Right cardiac atrium (tissue), 5 donors: Measurements from ENCODE around the gene C1QL2. TPM values are rescaled to one million over a fixed set of nuclear protein-coding genes. Genes with fewer than 3 reads are reported as not detected.
A peak's percentile ranks its signal among the peaks of the same experiment; 100 is the strongest.

ENCODE experiments used
- ATAC-seq, 2 donors: fragments of 200-7000 bp; cut with Tn5 transposase; one replicate each; pipeline versions ENCODE4 v1.8.0 to v1.9.1; 2020; ENCODE audit warnings: moderate library complexity in 2 of 2, mild to moderate bottlenecking in 1 of 2
- DNase-seq, 3 donors: peaks; one replicate each; pipeline ENCODE4 v3.0.0-alpha.2; 2020
- H3K27ac ChIP-seq: one replicate; pipeline ENCODE4 v1.5.1; 2013; ENCODE audit warnings: mild to moderate bottlenecking, low read length, control low read depth, moderate library complexity
- H3K27me3 ChIP-seq: one replicate; pipeline ENCODE4 v1.6.1; 2013; ENCODE audit not compliant: control insufficient read depth, insufficient read depth
- H3K4me1 ChIP-seq: one replicate; pipeline ENCODE4 v1.6.1; 2013; ENCODE audit warnings: low read length; ENCODE audit not compliant: control insufficient read depth, insufficient read depth
- H3K4me3 ChIP-seq: one replicate; pipeline ENCODE4 v1.5.1; 2013; ENCODE audit warnings: low read length, control low read depth
- H3K9me3 ChIP-seq: one replicate; pipeline ENCODE4 v1.6.1; 2013; ENCODE audit warnings: low read length; ENCODE audit not compliant: control insufficient read depth
- WGBS: extraction: QIAGEN DNeasy Blood & Tissue Kit; methylation state at CpG from one replicate; pipeline ENCODE4 v1.1.7; 2013; 5-methylcytosine and 5-hydroxymethylcytosine counted together
- intact Hi-C, 4 donors: fragments of 100-400 bp; cut with DNase I; formaldehyde crosslinking; loops; one replicate each; pipeline versions ENCODE4 v1.11.0 to v1.14.0; 2022 to 2023
- polyA plus RNA-seq: library from polyadenylated mRNA; stranded (reverse); fragments of 200-250 nt; gene quantifications from one replicate; pipeline ENCODE4 v1.2.3, GENCODE V29; 2013
- total RNA-seq, 4 donors: library from RNA; stranded (reverse); fragmentation: NEBNext Ultra II Directional; extraction: Animal tissue kit (Norgen Biotek cat#: 25700); gene quantifications; one replicate each; pipeline ENCODE4 v1.2.1, GENCODE V29; 2021
- donor health status: healthy with polysubstance abuse.
- donor health status: DM: no; HTN: yes; CAD: no.
- donor health status: DM: no; HTN: no; CAD: no.
- donor health status: DM: no; HTN: yes; CAD: no; lungs with severe emphysema.
- donor health status: DM: yes; HTN: yes; CAD: no.

The C1QL2 gene
- total and polyA plus RNA-seq, 5 donors = not detected

- DNase-seq (no peak), ATAC-seq (no peak)
- Histone ChIP-seq H3K4me1 (no peaks in the 10 kb centered on the region), H3K27me3 (no peaks in the 10 kb centered on the region), H3K9me3 (no peaks in the 10 kb centered on the region), H3K27ac (no peak overlapping the region), H3K4me3 (no peak overlapping the region)
- 93% methylated on average over 6 of the region's 6 CpGs for WGBS
- intact Hi-C loops = no loop called here
These were observed 20.2 kb upstream of the C1QL2 start for GRCh38 chr2:119178776-119179175.

- intact Hi-C loops = no loop called here
These were observed 19.3 kb upstream of the C1QL2 start for GRCh38 chr2:119177838-119178190.

GRCh38 chr2:119177171-119177837, 18.8 kb upstream of the C1QL2 start:
- no peak overlapping the region for H3K4me3 ChIP-seq
- ATAC-seq = no peak
- WGBS = 85% methylated on average over 12 of the region's 12 CpGs

More at GRCh38 chr2:119177838-119178190, 19.3 kb upstream of the C1QL2 start:
- ATAC-seq (no peak), DNase-seq (no peak)
- no peaks in the 10 kb centered on the region for H3K27me3 ChIP-seq
- H3K9me3 ChIP-seq = no peaks in the 10 kb centered on the region
- no peaks in the 10 kb centered on the region for H3K4me1 ChIP-seq
- WGBS = 53% methylated on average over 4 of the region's 4 CpGs
- H3K27ac ChIP-seq = no peak overlapping the region
- no peak overlapping the region for H3K4me3 ChIP-seq

GRCh38 chr2:119175517-119175916, 17.0 kb upstream of the C1QL2 start:
- intact Hi-C loops = no loop called here

More at GRCh38 chr2:119177171-119177837, 18.8 kb upstream of the C1QL2 start:
- no peak overlapping the region for H3K27ac ChIP-seq
- no peaks in the 10 kb centered on the region for H3K27me3 ChIP-seq
- H3K4me1 ChIP-seq = no peaks in the 10 kb centered on the region
- no peak for DNase-seq
- H3K9me3 ChIP-seq = no peaks in the 10 kb centered on the region
- intact Hi-C loops = no loop called here

GRCh38 chr2:119174993-119175347, 16.4 kb upstream of the C1QL2 start:
- no peak for ATAC-seq
- DNase-seq = no peak
- intact Hi-C loops = no loop called here
- 87% methylated on average over 6 of the region's 6 CpGs for WGBS
- Histone ChIP-seq H3K9me3 (no peaks in the 10 kb centered on the region), H3K27ac (no peak overlapping the region), H3K27me3 (no peaks in the 10 kb centered on the region), H3K4me3 (no peak overlapping the region), H3K4me1 (no peaks in the 10 kb centered on the region)

More at GRCh38 chr2:119175517-119175916, 17.0 kb upstream of the C1QL2 start:
- DNase-seq = no peak
- H3K27me3 ChIP-seq = no peaks in the 10 kb centered on the region
- H3K4me3 ChIP-seq = no peak overlapping the region
- no peaks in the 10 kb centered on the region for H3K4me1 ChIP-seq
- WGBS = 72% methylated on average over 10 of the region's 10 CpGs
- no peak for ATAC-seq
- H3K27ac ChIP-seq = no peak overlapping the region
- no peaks in the 10 kb centered on the region for H3K9me3 ChIP-seq

GRCh38 chr2:119174216-119174992, 15.9 kb upstream of the C1QL2 start:
- intact Hi-C loops = no loop called here
- H3K27me3 ChIP-seq = no peaks in the 10 kb centered on the region
- no peaks in the 10 kb centered on the region for H3K4me1 ChIP-seq
- WGBS = 66% methylated on average over 22 of the region's 22 CpGs
- ATAC-seq (peak in 1 of 2 donors; percentile 47), DNase-seq (peak in 1 of 3 donors; percentile 57)
- no peak overlapping the region for H3K4me3 ChIP-seq
- no peak overlapping the region for H3K27ac ChIP-seq
- H3K9me3 ChIP-seq = no peaks in the 10 kb centered on the region

- 90% methylated on average over 14 of the region's 14 CpGs for WGBS
- no peak overlapping the region for H3K4me3 ChIP-seq
- H3K9me3 ChIP-seq = no peaks in the 10 kb centered on the region
- no peaks in the 10 kb centered on the region for H3K4me1 ChIP-seq
- DNase-seq = no peak
- no peak overlapping the region for H3K27ac ChIP-seq
- ATAC-seq = no peak
- H3K27me3 ChIP-seq = no peaks in the 10 kb centered on the region
- intact Hi-C loops = no loop called here
These were observed 15.1 kb upstream of the C1QL2 start for GRCh38 chr2:119173556-119174060.

- 60% methylated on average over 16 of the region's 16 CpGs for whole genome bisulfite sequencing
- ATAC-seq = peak in 1 of 2 donors; percentile 19
- intact Hi-C loops = no loop called here
These were observed 12.0 kb upstream of the C1QL2 start for GRCh38 chr2:119170504-119170903.

GRCh38 chr2:119169717-119170116, 11.2 kb upstream of the C1QL2 start:
- Histone ChIP-seq H3K27me3 (no peaks in the 10 kb centered on the region), H3K4me3 (no peak overlapping the region), H3K9me3 (no peaks in the 10 kb centered on the region), H3K4me1 (no peaks in the 10 kb centered on the region), H3K27ac (no peak overlapping the region)
- 85% methylated on average over 10 of the region's 10 CpGs for WGBS
- intact Hi-C loops = no loop called here
- DNase-seq (no peak), ATAC-seq (no peak)

More at GRCh38 chr2:119170504-119170903, 12.0 kb upstream of the C1QL2 start:
- Histone ChIP-seq H3K4me3 (no peak overlapping the region), H3K4me1 (no peaks in the 10 kb centered on the region), H3K27me3 (no peaks in the 10 kb centered on the region), H3K9me3 (no peaks in the 10 kb centered on the region), H3K27ac (no peak overlapping the region)
- DNase-seq = no peak

- H3K4me3 ChIP-seq = no peak overlapping the region
- intact Hi-C loops = no loop called here
- H3K27me3 ChIP-seq = no peaks in the 10 kb centered on the region
- no peaks in the 10 kb centered on the region for H3K9me3 ChIP-seq
- no peaks in the 10 kb centered on the region for H3K4me1 ChIP-seq
- H3K27ac ChIP-seq = no peak overlapping the region
- 62% methylated on average over 9 of the region's 9 CpGs for WGBS
- ATAC-seq = no peak
- DNase-seq = no peak
These were observed 1.9 kb upstream of the C1QL2 start for GRCh38 chr2:119160361-119160990.
